ENCODE results near the gene SLC39A8.
"Not testable (repeated sequence)": the region's sequence is repeated elsewhere in the genome, so short reads cannot be mapped to it uniquely, and the experiment has no call there.

The SLC39A8 gene
- 21.0 to 49.1 (median 40.3) reads per million in 4 experiments for total RNA-seq

GRCh38 chr4:102344954-102345794 lies at the start of gene SLC39A8:
TSS of gene SLC39A8 (minus strand) at chr4:102345482. CDS start at chr4:102344662, 820 bp downstream.
- peak; percentile 73 for DNase-seq

GRCh38 chr4:102392033-102392744 lies 46.9 kb upstream of the SLC39A8 start:
- no peak for DNase-seq

GRCh38 chr4:102390438-102390837 lies 45.2 kb upstream of the SLC39A8 start:
- DNase-seq: no peak

GRCh38 chr4:102388611-102389010 lies 43.3 kb upstream of the SLC39A8 start:
- DNase-seq: no peak

- DNase-seq: no peak
Measured at GRCh38 chr4:102387552-102388150, 42.4 kb upstream of the SLC39A8 start.

GRCh38 chr4:102386966-102387365 lies 41.7 kb upstream of the SLC39A8 start:
- DNase-seq: no peak

- not testable (repeated sequence) for DNase-seq
Measured at GRCh38 chr4:102380253-102380652, 35.0 kb upstream of the SLC39A8 start.

GRCh38 chr4:102362922-102363432 lies 17.7 kb upstream of the SLC39A8 start:
- DNase-seq: no peak

- no peak for DNase-seq
Measured at GRCh38 chr4:102358128-102358527, 12.8 kb upstream of the SLC39A8 start.

GRCh38 chr4:102357637-102358036 lies 12.4 kb upstream of the SLC39A8 start:
- not testable (repeated sequence) for DNase-seq

GRCh38 chr4:102356562-102357202 lies 11.4 kb upstream of the SLC39A8 start:
- DNase-seq: no peak

- no peak for DNase-seq
Measured at GRCh38 chr4:102355748-102356147, 10.5 kb upstream of the SLC39A8 start.

GRCh38 chr4:102354671-102355454 lies 9.6 kb upstream of the SLC39A8 start:
- no peak for DNase-seq

- no peak for DNase-seq
Measured at GRCh38 chr4:102352781-102353180, 7.5 kb upstream of the SLC39A8 start.

- no peak for DNase-seq
Measured at GRCh38 chr4:102350634-102351033, 5.4 kb upstream of the SLC39A8 start.

GRCh38 chr4:102348701-102349100 lies 3.4 kb upstream of the SLC39A8 start:
- DNase-seq: no peak

- no peak for DNase-seq
Measured at GRCh38 chr4:102345795-102346100, 466 bp upstream of the SLC39A8 start.

- DNase-seq: peak; percentile 66
Measured at GRCh38 chr4:102344520-102344953, 745 bp downstream of the SLC39A8 start.

GRCh38 chr4:102343964-102344519 lies 1.2 kb downstream of the SLC39A8 start:
- no peak for DNase-seq

GRCh38 chr4:102342404-102343074 lies 2.7 kb downstream of the SLC39A8 start:
- DNase-seq: no peak

- DNase-seq: no peak
Measured at GRCh38 chr4:102341201-102341600, 4.1 kb downstream of the SLC39A8 start.
